Measurements from ENCODE around the gene KLHL22.

The KLHL22 gene

GRCh38 chr22:20530368-20531153 lies 35.0 kb upstream of the KLHL22 start:
- no peak overlapping the region for H3K4me3 ChIP-seq (replicated peaks; ENCODE audit: low read depth, low read length)
- no peak for DNase-seq (ENCODE audit: low read depth)
- TF ChIP-seq CTCF (IDR thresholded peaks at IDR 0.05; ENCODE audit: low read length, missing control alignments), result no peak

GRCh38 chr22:20528405-20528978 lies 32.9 kb upstream of the KLHL22 start:
- TF ChIP-seq CTCF (IDR thresholded peaks at IDR 0.05; ENCODE audit: low read length, missing control alignments), result no peak
- H3K4me3 ChIP-seq (replicated peaks; ENCODE audit: low read depth, low read length), result no peak overlapping the region
- DNase-seq (ENCODE audit: low read depth), result no peak

- peak; percentile 75 for DNase-seq (ENCODE audit: low read depth)
- H3K4me3 ChIP-seq (replicated peaks; ENCODE audit: low read depth, low read length), result no peak overlapping the region
- peak; percentile 21 for TF ChIP-seq CTCF (IDR thresholded peaks at IDR 0.05; ENCODE audit: low read length, missing control alignments)
Observed at GRCh38 chr22:20526628-20527355, 31.2 kb upstream of the KLHL22 start.

- no peak for DNase-seq (ENCODE audit: low read depth)
- TF ChIP-seq CTCF (IDR thresholded peaks at IDR 0.05; ENCODE audit: low read length, missing control alignments), result no peak
- H3K4me3 ChIP-seq (replicated peaks; ENCODE audit: low read depth, low read length), result no peak overlapping the region
Observed at GRCh38 chr22:20526305-20526627, 30.7 kb upstream of the KLHL22 start.

- no peak overlapping the region for H3K4me3 ChIP-seq (replicated peaks; ENCODE audit: low read depth, low read length)
- TF ChIP-seq CTCF (IDR thresholded peaks at IDR 0.05; ENCODE audit: low read length, missing control alignments), result no peak
- DNase-seq (ENCODE audit: low read depth), result no peak
Observed at GRCh38 chr22:20525048-20525447, 29.5 kb upstream of the KLHL22 start.

- H3K4me3 ChIP-seq (replicated peaks; ENCODE audit: low read depth, low read length), result no peak overlapping the region
- peak; percentile 21 for DNase-seq (ENCODE audit: low read depth)
- TF ChIP-seq CTCF (IDR thresholded peaks at IDR 0.05; ENCODE audit: low read length, missing control alignments), result no peak
Observed at GRCh38 chr22:20524004-20524481, 28.4 kb upstream of the KLHL22 start.

All from fibroblast of pulmonary artery (primary cell).